Nucleus accumbens (tissue), 56 donors: ENCODE results near the gene ABI1.
"Not testable (repeated sequence)": the region's sequence is repeated elsewhere in the genome, so short reads cannot be mapped to it uniquely, and the experiment has no call there.

ENCODE experiments used
- DNase-seq, 56 donors: peaks; one replicate each; lab custom pipeline; 2025; lab: John Stamatoyannopoulos, UW

The ABI1 gene

DNA sequence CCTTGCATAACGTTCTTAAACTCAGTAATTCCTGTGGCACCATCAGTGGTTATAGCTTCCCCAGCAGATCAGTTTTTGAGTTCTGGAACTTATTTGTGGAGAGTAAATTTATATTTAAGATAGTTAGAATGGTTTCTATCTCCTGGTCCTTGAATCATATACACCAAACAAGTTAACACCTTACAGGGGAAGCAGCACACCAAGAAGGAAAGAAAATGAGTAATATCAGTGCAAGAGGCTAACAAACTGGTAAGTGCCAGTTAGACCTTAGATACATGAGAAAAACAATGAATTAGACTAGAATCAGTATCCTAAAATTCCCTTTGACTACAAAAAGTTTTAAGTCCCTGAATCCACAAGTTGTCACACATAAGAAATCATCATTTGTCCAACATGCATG lies 54.2 kb downstream of the ABI1 start:
- DNase-seq, result no peak

DNA sequence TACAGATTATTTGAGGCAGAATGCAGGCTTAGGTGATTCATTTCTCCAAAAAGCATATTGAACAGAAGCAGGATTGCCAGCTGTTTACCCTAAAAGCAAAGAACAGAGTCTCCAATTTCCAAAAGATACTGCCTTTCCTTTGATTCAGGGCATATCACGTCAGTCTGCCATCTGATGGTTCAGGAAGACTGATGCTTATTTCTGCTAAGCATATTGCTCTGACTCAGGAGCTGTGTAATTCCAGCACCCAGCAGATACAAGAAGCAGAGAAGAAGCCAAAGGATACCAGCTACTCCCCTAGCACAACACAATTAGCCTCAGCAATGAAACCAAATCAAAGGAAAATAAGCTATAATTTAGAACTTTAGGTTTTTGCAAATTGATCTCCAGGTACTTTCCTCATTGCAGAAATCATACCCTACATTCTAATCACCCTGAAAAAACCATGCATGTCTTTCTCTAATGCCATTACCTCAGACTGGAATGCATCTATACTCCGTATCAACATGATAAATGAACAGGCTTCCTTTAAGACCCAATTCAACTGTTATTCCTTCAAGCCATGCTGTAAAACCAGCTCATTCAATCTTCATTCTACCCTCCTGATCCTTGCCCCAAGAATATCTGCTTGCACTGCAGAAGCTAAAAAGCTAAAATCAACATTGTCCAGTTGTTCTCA lies 55.1 kb downstream of the ABI1 start:
- DNase-seq, result peak in 2 of 56 donors; percentile 30 to 35

DNA sequence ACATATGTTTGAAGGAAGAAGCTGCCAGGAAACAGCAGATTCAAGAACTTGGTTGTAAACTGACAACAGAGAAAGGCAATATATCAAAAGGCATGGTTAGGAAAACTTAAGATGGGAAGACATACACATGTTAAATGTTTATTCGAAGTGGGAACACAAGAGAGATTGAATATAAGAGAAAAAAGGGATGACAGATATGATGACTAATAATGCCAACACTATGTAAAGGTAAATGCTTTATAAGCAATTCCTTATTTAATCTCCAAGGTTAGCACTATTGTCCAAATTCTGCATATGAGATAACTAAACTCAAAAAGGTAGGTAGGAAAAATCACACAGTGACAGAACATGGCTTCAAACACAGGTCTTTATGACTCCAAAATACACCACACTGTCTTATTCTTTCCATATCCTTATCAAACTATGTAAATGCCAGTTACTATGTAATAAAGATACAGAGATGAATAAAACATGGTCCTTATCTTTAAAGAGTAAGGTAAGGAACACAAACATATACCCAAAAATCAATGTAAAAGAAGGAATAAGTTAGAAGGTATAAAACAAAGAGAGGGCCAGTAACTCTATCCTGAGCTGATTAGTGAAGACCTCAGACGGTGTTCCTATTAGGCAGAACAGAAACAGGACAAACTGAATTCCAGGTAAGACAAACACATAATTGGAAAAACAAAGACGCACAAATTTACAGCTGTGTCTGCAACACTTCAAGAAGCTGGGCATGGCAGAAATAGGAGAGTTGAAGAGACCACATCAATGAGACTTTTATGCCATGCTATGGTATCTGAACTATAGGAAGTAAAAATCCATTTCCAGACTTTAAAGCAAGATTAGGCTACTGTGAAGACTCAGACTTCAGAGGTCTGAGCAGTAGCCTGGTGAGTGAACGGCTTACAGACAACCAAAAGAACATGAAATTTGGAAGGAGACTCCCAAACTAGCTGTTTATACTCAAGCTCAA lies 56.1 kb downstream of the ABI1 start:
- no peak for DNase-seq

- no peak for DNase-seq
These were observed 56.9 kb downstream of the ABI1 start for GRCh38 chr10:26803849-26804248.

GRCh38 chr10:26802527-26802926 lies 58.2 kb downstream of the ABI1 start:
- no peak for DNase-seq

GRCh38 chr10:26801831-26802230 lies 58.9 kb downstream of the ABI1 start:
- DNase-seq, result no peak

- no peak for DNase-seq
These were observed 59.5 kb downstream of the ABI1 start for GRCh38 chr10:26801274-26801673.

GRCh38 chr10:26800468-26800867 lies 60.3 kb downstream of the ABI1 start:
- no peak for DNase-seq

DNA sequence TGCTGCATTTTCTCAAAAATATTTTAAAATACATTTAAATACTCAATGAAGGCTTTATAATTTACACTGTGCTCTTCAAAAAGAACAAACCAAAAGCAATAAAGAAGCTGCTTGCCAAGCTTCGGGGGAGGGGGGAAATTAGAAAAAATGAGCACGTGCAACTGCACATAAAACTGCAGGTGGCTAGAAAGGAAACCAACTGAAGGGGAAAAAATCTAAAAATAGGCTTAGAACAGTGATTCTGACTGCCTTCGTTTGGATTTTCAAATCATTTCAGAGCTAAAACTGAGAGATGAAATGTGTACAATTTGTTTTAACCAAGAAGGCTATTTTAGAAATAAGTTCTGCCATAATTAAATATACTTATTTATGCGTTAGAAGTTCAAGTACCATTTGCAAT lies 61.4 kb downstream of the ABI1 start:
- peak in 1 of 56 donors; percentile 31 for DNase-seq

DNA sequence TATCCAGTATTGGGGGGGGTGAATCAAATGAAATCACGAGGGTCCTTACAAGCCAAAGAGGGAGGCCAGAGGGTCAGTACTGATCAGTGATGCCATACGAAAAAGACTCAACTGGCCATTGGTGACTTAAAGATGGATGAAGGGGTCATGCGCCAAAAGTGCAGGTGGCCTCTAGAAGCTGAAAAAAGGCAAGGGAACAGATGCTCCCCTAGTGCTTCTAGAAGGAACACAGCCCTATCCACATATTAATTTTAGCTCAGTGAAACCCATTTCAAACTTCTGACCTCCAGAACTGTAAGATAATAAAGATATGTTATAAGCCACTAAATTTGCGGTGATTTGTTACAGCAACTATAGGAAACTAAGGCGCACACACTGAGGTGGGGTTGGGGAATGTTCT lies 62.5 kb downstream of the ABI1 start:
- no peak for DNase-seq

DNA sequence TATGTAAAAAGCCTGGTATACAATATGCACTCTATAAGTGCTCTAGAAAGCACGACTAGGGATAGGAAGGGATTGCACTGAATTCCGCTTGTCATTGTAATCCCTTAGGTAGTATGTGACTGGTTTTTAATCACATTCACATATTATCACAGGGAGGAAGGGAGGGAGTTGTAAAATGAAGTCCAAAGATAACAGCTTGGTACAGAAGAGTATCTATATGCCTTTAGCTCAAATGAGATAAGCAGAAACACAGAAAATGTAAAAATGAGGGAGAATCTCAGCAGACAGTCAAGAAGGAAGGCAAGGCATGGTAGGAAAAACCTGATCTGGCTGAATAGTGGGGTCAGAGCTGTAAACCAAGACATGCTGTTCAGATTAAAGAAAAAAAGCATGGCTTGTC lies 63.4 kb downstream of the ABI1 start:
- DNase-seq, result no peak

- DNase-seq, result no peak
These were observed 67.8 kb downstream of the ABI1 start for GRCh38 chr10:26792758-26793495.

- no peak for DNase-seq
These were observed 70.3 kb downstream of the ABI1 start for GRCh38 chr10:26790221-26790995.

- DNase-seq, result not testable (repeated sequence)
These were observed 71.0 kb downstream of the ABI1 start for GRCh38 chr10:26789779-26790178.

- DNase-seq, result no peak
These were observed 73.4 kb downstream of the ABI1 start for GRCh38 chr10:26787362-26787761.

- DNase-seq, result no peak
These were observed 79.0 kb downstream of the ABI1 start for GRCh38 chr10:26781797-26782196.

DNA sequence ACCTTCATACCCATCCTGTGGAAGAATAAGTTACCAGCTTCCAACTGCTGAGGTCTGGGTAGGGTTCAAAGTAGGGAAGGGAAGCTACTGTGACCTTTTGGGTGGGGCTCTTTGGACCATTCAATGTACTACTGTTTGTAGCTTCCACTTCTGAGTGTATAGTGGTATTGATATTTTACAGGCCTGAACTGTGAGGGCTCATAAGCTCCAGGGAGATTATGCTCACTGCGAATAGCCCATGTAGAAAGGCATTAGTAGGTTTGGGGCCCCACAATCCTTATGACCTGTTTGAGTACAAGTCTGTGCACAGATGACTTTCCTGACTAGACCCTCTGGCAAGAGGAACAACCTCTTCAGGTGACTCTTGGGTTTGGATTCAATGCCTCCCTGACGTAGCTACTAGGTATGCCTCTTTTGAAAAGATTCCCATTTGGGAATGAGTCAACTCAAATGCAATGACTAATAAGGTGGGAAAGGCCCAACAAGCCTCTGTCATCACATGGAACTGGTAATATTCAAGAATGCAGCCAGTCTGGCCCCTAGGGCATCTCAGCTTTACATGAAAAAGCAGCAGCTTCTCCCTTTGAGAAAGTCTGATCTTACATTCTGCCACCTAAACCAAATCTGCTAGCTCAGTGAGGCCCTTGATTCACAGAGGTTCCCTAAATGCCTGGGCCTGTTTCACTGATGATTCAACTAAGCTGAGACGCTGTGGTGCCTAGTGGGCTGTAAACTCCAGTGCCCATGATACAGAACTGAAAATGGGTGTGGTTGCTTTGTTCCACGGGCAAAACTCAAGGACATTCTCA lies 79.8 kb downstream of the ABI1 start:
- DNase-seq, result no peak

- no peak for DNase-seq
These were observed 80.5 kb downstream of the ABI1 start for GRCh38 chr10:26780106-26780792.
